ENCODE measurements around the gene ATF2.

Gene ATF2

GRCh38 chr2:175167792-175168563 lies at the start of gene ATF2:
Gene ATF2 (minus strand): TSS chr2:175168203. CDS start chr2:175136443, 31,760 bp downstream.
- H3K36me3 ChIP-seq (ENCODE audit: control insufficient read depth in 5 of 5, insufficient read depth in 5 of 5, low read length in 5 of 5): peaks cover 0 to 3% (median 0%) of the 10 kb centered on the region in 5 donors
- no peaks in the 10 kb centered on the region for H3K27me3 ChIP-seq (ENCODE audit: control insufficient read depth in 5 of 5, insufficient read depth in 4 of 5, low read length in 5 of 5)
- peaks cover 3 to 23% (median 20%) of the 10 kb centered on the region in 5 donors for H3K4me1 ChIP-seq (ENCODE audit: control insufficient read depth in 5 of 5, insufficient read depth in 5 of 5, low read length in 5 of 5)
- peak within 1 kb of the TSS; percentile 79 to 100 (median 100) for H3K4me3 ChIP-seq (ENCODE audit: low read depth in 1 of 5, low read length in 5 of 5)
- peak within 1 kb of the TSS; percentile 99 for H3K27ac ChIP-seq (ENCODE audit: low read depth, low read length)
- H3K9ac ChIP-seq (ENCODE audit: low read length in 5 of 5): peak within 1 kb of the TSS; percentile 84 to 99 (median 99)
- H3K9me3 ChIP-seq (ENCODE audit: control insufficient read depth in 5 of 5, low read length in 5 of 5): no peaks in the 10 kb centered on the region

DNA sequence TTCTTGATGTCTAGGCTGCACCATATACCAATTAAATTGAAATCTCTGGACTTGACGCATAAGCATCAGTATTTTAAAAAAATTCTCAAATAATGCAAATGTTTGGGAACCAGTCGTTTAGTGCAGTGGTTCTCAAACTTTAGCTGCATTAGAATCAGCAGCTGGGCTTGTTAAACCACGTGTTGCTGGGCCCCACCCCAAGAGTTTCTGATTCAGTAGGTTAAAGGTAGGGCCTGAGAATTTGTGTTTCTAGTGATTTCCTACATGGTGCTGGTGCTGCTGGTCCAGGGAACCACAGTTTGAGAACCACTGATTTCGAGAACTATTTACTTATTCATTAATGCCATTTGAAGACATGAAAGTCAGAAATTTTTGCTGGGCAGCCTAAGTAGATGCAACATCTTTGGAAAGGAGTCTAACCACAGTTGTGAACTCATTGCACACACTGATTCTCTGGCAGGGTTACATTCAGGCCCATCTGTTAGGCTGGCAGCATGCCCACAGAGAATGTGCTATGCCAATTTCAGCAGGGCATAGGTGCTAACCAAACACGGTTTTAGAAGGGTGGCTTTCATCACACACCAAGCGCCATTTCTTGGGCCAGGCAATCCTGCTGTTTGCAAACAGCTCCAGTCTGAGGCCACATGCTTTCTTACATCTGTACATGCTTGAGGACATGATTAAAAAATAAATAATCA lies 39.9 kb upstream of the ATF2 start:
- Histone ChIP-seq H3K36me3 (ENCODE audit: control insufficient read depth in 5 of 5, insufficient read depth in 5 of 5, low read length in 5 of 5) (no peaks in the 10 kb centered on the region), H3K27ac (ENCODE audit: low read depth, low read length) (no peak overlapping the region), H3K4me1 (ENCODE audit: control insufficient read depth in 5 of 5, insufficient read depth in 5 of 5, low read length in 5 of 5) (peaks cover 0 to 16% (median 6%) of the 10 kb centered on the region in 5 donors), H3K4me3 (ENCODE audit: low read depth in 1 of 5, low read length in 5 of 5) (no peak overlapping the region), H3K9me3 (ENCODE audit: control insufficient read depth in 5 of 5, low read length in 5 of 5) (no peaks in the 10 kb centered on the region), H3K27me3 (ENCODE audit: control insufficient read depth in 5 of 5, insufficient read depth in 4 of 5, low read length in 5 of 5) (no peaks in the 10 kb centered on the region), H3K9ac (ENCODE audit: low read length in 5 of 5) (no peak overlapping the region)

DNA sequence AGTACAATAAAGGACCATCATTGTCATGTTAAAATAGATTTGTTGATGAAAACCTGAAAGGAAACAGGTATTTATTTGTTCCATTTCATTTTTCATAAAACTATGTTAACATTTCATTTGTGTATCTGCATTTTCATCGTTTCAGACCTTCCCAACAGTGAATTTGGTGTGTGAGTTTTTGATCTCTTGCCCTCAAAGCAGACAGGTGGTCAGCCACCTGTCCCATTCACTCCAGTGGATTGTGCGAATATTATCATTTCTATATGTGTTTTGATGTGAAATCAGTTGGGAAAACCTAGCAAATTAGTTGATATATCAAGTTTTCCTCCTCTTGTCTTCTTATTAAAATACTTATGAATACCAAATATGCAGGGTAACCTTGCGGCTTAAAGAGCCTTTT lies 38.9 kb upstream of the ATF2 start:
- H3K36me3 ChIP-seq (ENCODE audit: control insufficient read depth in 5 of 5, insufficient read depth in 5 of 5, low read length in 5 of 5): no peaks in the 10 kb centered on the region
- H3K27me3 ChIP-seq (ENCODE audit: control insufficient read depth in 5 of 5, insufficient read depth in 4 of 5, low read length in 5 of 5): no peaks in the 10 kb centered on the region
- no peaks in the 10 kb centered on the region for H3K9me3 ChIP-seq (ENCODE audit: control insufficient read depth in 5 of 5, low read length in 5 of 5)
- H3K27ac ChIP-seq (ENCODE audit: low read depth, low read length): no peak overlapping the region
- no peak overlapping the region for H3K4me3 ChIP-seq (ENCODE audit: low read depth in 1 of 5, low read length in 5 of 5)
- H3K9ac ChIP-seq (ENCODE audit: low read length in 5 of 5): no peak overlapping the region
- peaks cover 0 to 16% (median 6%) of the 10 kb centered on the region in 5 donors for H3K4me1 ChIP-seq (ENCODE audit: control insufficient read depth in 5 of 5, insufficient read depth in 5 of 5, low read length in 5 of 5)

DNA sequence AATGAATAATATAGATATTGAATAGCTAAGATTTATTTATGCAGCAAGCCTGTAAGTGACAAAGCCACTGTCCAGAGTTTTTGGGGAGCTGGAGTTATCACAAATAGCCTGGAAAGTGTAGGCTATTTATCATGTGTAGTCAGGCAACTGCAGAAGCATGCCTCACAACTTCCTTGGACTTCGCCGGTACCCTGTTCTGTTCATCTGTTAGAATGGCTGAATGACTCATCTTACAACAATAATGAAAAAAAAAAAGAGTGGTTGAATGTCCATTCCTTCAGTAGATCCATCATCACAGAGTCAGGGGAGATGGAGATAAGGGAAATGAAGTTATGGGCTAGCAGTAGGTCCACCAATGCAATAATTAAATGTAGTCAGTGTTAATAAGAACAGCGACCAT lies 37.5 kb upstream of the ATF2 start:
- Histone ChIP-seq H3K4me1 (ENCODE audit: control insufficient read depth in 5 of 5, insufficient read depth in 5 of 5, low read length in 5 of 5) (peaks cover 0 to 16% (median 6%) of the 10 kb centered on the region in 5 donors), H3K27ac (ENCODE audit: low read depth, low read length) (no peak overlapping the region)

GRCh38 chr2:175203621-175204496 lies 35.9 kb upstream of the ATF2 start:
- Histone ChIP-seq H3K9me3 (ENCODE audit: control insufficient read depth in 5 of 5, low read length in 5 of 5) (no peaks in the 10 kb centered on the region), H3K27ac (ENCODE audit: low read depth, low read length) (no peak overlapping the region), H3K9ac (ENCODE audit: low read length in 5 of 5) (no peak overlapping the region), H3K4me3 (ENCODE audit: low read depth in 1 of 5, low read length in 5 of 5) (peak overlapping the region in 1 of 5 donors; percentile 22), H3K4me1 (ENCODE audit: control insufficient read depth in 5 of 5, insufficient read depth in 5 of 5, low read length in 5 of 5) (peaks cover 0 to 23% (median 6%) of the 10 kb centered on the region in 5 donors), H3K27me3 (ENCODE audit: control insufficient read depth in 5 of 5, insufficient read depth in 4 of 5, low read length in 5 of 5) (no peaks in the 10 kb centered on the region), H3K36me3 (ENCODE audit: control insufficient read depth in 5 of 5, insufficient read depth in 5 of 5, low read length in 5 of 5) (no peaks in the 10 kb centered on the region)

More for the DNA sequence above, 37.5 kb upstream of the ATF2 start:
- no peaks in the 10 kb centered on the region for H3K9me3 ChIP-seq (ENCODE audit: control insufficient read depth in 5 of 5, low read length in 5 of 5)
- no peaks in the 10 kb centered on the region for H3K36me3 ChIP-seq (ENCODE audit: control insufficient read depth in 5 of 5, insufficient read depth in 5 of 5, low read length in 5 of 5)
- no peak overlapping the region for H3K4me3 ChIP-seq (ENCODE audit: low read depth in 1 of 5, low read length in 5 of 5)
- H3K9ac ChIP-seq (ENCODE audit: low read length in 5 of 5): no peak overlapping the region
- no peaks in the 10 kb centered on the region for H3K27me3 ChIP-seq (ENCODE audit: control insufficient read depth in 5 of 5, insufficient read depth in 4 of 5, low read length in 5 of 5)

GRCh38 chr2:175195012-175195411 lies 27.0 kb upstream of the ATF2 start:
- peaks cover 0 to 3% (median 0%) of the 10 kb centered on the region in 5 donors for H3K9me3 ChIP-seq (ENCODE audit: control insufficient read depth in 5 of 5, low read length in 5 of 5)
- H3K27ac ChIP-seq (ENCODE audit: low read depth, low read length): no peak overlapping the region
- no peaks in the 10 kb centered on the region for H3K36me3 ChIP-seq (ENCODE audit: control insufficient read depth in 5 of 5, insufficient read depth in 5 of 5, low read length in 5 of 5)
- H3K9ac ChIP-seq (ENCODE audit: low read length in 5 of 5): no peak overlapping the region
- no peaks in the 10 kb centered on the region for H3K27me3 ChIP-seq (ENCODE audit: control insufficient read depth in 5 of 5, insufficient read depth in 4 of 5, low read length in 5 of 5)
- H3K4me1 ChIP-seq (ENCODE audit: control insufficient read depth in 5 of 5, insufficient read depth in 5 of 5, low read length in 5 of 5): peaks cover 0 to 15% (median 0%) of the 10 kb centered on the region in 5 donors
- no peak overlapping the region for H3K4me3 ChIP-seq (ENCODE audit: low read depth in 1 of 5, low read length in 5 of 5)

DNA sequence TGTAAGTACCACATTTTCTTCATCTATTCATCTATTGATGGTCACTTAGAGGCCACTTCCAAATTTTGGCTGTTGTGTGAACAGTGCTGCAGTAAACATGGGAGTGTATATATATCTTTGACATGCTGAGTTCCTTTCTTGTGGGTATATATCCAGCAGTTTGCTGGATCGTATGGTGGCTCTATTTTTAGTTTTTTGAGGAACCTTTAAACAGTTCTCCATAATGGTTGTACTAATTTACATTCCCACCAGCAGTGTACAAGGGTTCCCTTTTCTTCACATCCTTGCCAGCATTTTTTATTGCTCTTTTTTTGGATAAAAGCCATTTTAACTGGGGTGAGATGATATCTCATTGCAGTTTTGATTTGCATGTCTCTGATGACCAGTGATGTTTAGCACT lies 20.8 kb upstream of the ATF2 start:
- H3K36me3 ChIP-seq (ENCODE audit: control insufficient read depth in 5 of 5, insufficient read depth in 5 of 5, low read length in 5 of 5): no peaks in the 10 kb centered on the region
- no peak overlapping the region for H3K27ac ChIP-seq (ENCODE audit: low read depth, low read length)
- no peak overlapping the region for H3K9ac ChIP-seq (ENCODE audit: low read length in 5 of 5)
- peaks cover 0 to 3% (median 0%) of the 10 kb centered on the region in 5 donors for H3K9me3 ChIP-seq (ENCODE audit: control insufficient read depth in 5 of 5, low read length in 5 of 5)
- no peak overlapping the region for H3K4me3 ChIP-seq (ENCODE audit: low read depth in 1 of 5, low read length in 5 of 5)
- no peaks in the 10 kb centered on the region for H3K27me3 ChIP-seq (ENCODE audit: control insufficient read depth in 5 of 5, insufficient read depth in 4 of 5, low read length in 5 of 5)
- H3K4me1 ChIP-seq (ENCODE audit: control insufficient read depth in 5 of 5, insufficient read depth in 5 of 5, low read length in 5 of 5): peaks cover 0 to 12% (median 4%) of the 10 kb centered on the region in 5 donors

GRCh38 chr2:175187378-175187777 lies 19.4 kb upstream of the ATF2 start:
- H3K27me3 ChIP-seq (ENCODE audit: control insufficient read depth in 5 of 5, insufficient read depth in 4 of 5, low read length in 5 of 5): no peaks in the 10 kb centered on the region
- peak overlapping the region in 1 of 5 donors; percentile 46 for H3K9ac ChIP-seq (ENCODE audit: low read length in 5 of 5)
- H3K4me1 ChIP-seq (ENCODE audit: control insufficient read depth in 5 of 5, insufficient read depth in 5 of 5, low read length in 5 of 5): peaks cover 0 to 12% (median 4%) of the 10 kb centered on the region in 5 donors
- no peak overlapping the region for H3K27ac ChIP-seq (ENCODE audit: low read depth, low read length)
- H3K9me3 ChIP-seq (ENCODE audit: control insufficient read depth in 5 of 5, low read length in 5 of 5): peaks cover 0 to 1% (median 0%) of the 10 kb centered on the region in 5 donors
- H3K36me3 ChIP-seq (ENCODE audit: control insufficient read depth in 5 of 5, insufficient read depth in 5 of 5, low read length in 5 of 5): no peaks in the 10 kb centered on the region
- no peak overlapping the region for H3K4me3 ChIP-seq (ENCODE audit: low read depth in 1 of 5, low read length in 5 of 5)

GRCh38 chr2:175183674-175184073 lies 15.7 kb upstream of the ATF2 start:
- Histone ChIP-seq H3K4me3 (ENCODE audit: low read depth in 1 of 5, low read length in 5 of 5) (no peak overlapping the region), H3K9ac (ENCODE audit: low read length in 5 of 5) (no peak overlapping the region), H3K9me3 (ENCODE audit: control insufficient read depth in 5 of 5, low read length in 5 of 5) (no peaks in the 10 kb centered on the region), H3K36me3 (ENCODE audit: control insufficient read depth in 5 of 5, insufficient read depth in 5 of 5, low read length in 5 of 5) (peaks cover 4 to 13% (median 10%) of the 10 kb centered on the region in 5 donors), H3K27ac (ENCODE audit: low read depth, low read length) (no peak overlapping the region), H3K4me1 (ENCODE audit: control insufficient read depth in 5 of 5, insufficient read depth in 5 of 5, low read length in 5 of 5) (peaks cover 0 to 34% (median 31%) of the 10 kb centered on the region in 5 donors), H3K27me3 (ENCODE audit: control insufficient read depth in 5 of 5, insufficient read depth in 4 of 5, low read length in 5 of 5) (no peaks in the 10 kb centered on the region)
